Caki2 (cell line): ENCODE results near the gene TMEM53. TPM values are rescaled to one million over a fixed set of nuclear protein-coding genes. Genes with fewer than 3 reads are reported as not detected.
"Not testable (repeated sequence)": the region's sequence is repeated elsewhere in the genome, so short reads cannot be mapped to it uniquely, and the experiment has no call there.

ENCODE experiments used
- DNase-seq: peaks from one replicate; pipeline ENCODE4 v3.0.0-alpha.2; 2015; ENCODE audit warnings: low read depth
- in situ Hi-C: cut with HindIII; loops from 2 replicates; pipeline ENCODE4 v1.10.0; 2016; ENCODE audit warnings: low sequenced_read_pairs, low pct_unique_long_range_greater_than_20kb, mixed read lengths
- total RNA-seq: library from RNA; depleted of rRNA; stranded (reverse); fragments of >200 nt; shearing (Covaris generic); gene quantifications from 2 replicates; pipeline ENCODE4 v1.2.3, GENCODE V29; 2014; ENCODE audit warnings: low replicate concordance

The TMEM53 gene
- total RNA-seq, 1 experiment from 2014 or later = 7.6 TPM

DNA sequence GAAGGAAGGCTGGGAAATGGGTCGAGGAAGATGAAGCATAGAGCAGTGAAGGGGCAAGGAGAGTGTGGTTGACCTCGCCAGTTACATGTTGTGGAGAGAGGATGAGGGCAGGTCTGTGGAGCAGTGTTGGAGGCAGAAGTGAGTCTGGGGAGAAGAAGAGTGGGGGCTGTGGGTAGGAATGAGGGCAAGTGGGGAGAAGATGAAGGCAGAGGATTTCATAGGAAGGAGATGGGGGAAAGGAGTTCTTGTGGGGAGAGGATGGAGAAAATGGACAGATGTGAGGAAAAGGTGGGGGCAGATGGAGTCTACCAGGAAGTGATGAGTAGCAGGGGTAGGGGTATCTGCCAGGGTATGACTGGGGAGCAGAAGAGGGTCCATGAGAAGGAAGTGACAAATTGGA lies 3.8 kb upstream of the TMEM53 start:
- in situ Hi-C loops = no loop called here

DNA sequence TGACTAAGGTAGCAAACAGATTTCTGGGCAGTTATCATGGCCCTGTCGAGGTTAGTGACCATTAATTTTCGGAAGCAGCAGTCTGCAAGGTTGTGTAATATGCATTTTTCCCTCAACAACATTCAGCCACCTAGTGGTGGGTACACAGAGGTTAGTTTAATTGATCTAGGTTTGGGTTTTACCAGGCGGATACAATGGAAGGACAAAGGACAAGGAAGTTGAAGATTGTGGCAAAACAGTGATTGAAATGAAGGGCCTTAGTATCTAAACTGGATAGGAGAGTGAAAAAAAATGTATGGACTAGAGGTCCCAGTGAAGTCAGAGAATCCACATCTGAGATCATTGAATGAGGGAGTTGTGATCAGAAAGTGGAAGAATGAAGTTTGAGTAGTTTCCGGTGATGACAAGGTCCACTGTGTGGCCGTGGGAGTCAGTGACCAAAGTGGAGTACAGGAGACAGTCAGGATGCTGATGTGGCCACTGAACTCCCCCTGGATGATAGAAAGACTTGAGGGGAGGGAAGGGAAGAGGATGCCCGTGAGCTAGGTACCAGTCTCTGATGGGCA lies 3.0 kb upstream of the TMEM53 start:
- in situ Hi-C loops = no loop called here
- DNase-seq = no peak

More for the DNA sequence above, 3.8 kb upstream of the TMEM53 start:
- no peak for DNase-seq

DNA sequence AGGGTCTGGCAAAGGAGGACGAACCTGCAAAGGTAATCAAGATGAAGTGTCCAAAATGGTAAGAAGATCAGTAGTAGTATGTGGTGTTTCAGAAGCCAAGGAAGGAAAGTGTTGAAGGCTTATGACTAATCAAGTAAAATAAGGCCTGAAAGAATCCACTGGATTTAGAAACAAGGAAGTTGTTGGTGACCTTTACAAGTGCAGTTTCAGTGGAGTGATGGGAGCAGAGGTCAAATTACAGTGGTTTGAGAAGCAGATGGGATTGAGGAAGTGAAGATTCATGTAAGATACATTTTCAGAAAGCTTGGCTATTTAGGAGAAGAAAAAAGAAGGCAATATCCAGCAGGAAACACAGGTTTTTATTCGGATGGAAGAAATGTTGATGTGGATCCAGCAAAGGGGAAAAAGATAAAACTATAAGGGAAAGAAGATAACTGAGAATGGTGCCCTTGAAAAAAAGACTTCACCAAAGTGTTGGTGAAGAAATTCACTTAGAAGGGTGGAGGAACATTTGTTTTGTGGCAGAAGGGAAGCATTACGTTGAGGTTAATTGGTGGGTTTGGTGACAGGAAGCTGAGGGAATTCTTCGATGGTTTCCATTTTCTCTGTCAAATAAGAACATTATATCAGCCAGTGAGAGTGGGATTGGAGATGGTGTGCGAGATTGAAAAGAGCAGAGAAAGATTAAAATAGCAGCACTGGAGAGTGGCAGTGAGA lies 2.4 kb upstream of the TMEM53 start:
- peak; percentile 31 for DNase-seq
- in situ Hi-C loops = no loop called here

DNA sequence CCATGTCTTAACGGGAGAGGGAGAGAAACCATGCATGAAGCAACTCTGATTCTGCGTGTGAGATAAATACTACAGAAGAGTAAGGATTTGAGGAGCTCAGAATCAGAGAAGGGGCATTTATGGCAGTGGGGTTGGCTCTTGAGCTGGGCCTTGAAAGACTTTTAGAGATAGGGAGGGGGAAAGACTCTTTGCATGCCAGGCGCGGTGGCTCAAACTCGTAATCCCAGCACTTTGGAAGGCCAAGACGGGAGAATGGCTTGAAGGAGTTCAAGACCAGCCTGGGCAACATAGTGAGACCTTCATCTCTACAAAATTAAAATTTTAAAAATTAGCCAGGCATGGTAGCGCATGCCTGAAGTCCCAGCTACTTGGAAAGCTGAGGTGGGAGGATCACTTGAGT lies 905 bp upstream of the TMEM53 start:
- no peak for DNase-seq
- in situ Hi-C loops = no loop called here

DNA sequence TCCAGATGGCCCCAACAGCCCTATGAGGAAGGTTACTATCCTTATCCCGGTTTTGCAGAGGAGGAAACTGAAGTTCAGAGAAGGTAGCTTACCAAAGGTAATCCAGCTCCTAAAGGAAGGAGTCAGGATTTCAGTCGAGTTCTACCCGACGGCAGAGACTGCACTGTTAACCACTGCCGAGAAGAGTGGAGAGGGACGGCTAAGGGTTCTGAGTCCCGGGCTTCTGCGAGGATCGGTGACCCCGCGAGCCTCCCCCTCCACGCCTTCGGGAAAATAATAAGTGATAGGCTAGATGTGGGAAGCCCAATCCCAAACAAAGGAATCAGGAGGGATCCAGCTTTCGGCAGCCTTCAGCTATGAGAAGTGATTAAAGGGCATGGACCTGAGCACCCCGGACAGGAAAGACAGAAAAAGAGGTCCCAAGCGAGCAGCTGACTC lies 587 bp downstream of the TMEM53 start:
- no peak for DNase-seq
- in situ Hi-C loops = no loop called here

DNA sequence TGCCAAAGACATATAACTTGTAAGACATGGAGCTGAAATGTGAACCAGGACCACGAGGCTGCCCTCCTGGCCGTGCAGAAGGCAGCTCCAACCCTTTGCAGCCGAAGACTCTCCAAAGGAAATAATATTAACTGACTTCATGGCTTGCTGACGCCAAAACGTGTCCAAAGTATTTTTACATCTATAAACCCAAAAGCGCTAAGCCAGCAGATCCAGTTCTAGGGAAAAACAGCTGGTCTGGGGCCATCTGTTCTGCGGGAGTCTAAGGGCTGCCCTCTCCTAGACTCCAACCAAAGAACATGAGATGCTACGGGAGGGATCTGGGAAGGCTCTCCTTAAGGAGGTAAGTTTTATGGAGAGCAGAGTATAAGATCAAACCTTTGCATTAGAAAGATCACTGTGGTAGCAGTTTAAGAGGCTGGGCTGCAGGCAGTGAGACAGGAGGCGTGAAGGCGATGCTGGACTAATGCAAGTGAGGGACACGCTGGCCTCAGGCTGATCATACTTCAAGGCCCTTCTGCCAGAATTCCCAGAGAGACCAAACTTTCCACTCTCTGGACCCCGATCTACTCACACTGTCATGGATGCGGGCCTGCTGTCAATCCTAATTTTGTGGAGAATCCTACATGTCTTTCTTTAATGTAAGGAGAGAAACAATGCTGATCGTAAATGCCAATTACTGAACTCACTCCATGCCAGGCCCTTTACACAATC lies 1.2 kb downstream of the TMEM53 start:
- in situ Hi-C loops = no loop called here
- no peak for DNase-seq

DNA sequence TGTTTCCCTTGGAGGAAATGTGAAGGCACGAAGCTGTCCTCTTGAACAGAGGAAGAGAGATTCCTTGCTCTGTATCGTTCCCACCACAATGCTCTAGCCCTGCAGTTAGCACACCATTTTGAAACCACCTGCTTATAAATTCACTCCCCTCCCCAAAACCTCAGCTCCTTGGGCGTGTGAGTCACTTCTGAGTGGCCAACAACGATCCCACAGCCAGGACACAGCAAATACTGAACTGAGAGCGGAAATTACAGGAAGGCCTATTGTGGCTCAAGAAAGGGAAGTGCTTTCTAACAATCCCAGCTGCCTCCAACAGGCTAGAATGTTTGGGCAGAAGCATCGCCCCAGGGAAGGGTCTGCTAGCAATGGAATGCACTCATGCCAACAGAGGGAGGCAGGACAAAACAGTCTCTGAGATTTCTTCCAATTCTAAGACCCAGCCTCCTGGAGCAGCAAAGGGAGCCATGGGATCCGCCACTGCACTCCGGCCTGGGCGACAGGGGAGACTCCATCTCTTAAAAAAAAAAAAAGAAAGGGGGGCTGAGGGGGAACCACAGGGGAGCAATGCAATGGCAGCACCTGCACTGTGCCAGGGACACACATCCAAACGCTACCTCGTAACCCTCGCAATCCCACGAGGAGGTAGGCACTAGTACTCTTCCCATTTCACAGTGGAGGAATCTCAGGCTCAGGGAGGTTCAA lies 1.9 kb downstream of the TMEM53 start:
- in situ Hi-C loops = no loop called here

DNA sequence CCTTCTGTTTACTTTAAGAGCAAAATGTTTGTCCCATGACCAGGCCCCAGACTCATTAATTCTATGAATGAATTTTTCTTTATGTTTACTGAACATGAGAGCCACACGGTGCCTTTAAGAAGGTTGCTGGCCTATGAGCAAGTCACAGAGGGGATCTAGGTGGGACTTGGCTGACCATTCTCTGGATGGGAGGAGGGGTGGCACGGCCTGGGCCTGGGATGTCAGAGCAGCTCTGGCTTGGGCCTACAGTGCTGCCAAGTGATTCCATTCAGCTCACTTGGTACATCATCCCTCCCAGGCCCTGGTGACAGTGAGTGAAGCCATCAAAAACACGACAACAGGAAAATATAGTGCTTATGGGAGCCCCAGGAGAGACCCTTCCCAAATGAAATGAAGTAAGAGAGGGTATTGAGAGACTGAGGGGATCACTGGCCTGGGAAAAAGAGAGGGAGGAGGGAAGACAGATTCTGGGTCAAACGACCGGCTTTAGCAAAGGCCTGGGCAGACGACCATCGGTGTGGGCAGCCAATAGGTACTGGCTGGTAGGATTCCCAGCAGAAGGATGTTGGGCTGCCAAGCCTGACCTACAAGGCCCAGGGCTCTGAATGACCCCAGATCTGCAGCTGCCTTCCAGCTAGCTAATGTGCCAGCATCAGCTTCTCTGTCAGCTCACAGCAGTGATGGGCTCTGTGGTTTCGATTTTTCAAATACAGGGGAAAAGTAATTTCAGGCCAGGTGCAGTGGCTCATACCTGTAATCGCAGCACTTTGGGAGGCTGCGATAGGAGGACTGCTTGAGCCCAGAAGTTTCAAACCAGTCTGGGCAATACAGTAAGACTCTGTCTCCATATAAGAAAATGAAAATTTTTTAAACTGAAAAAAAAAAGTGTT lies 3.3 kb downstream of the TMEM53 start:
- DNase-seq = no peak
- in situ Hi-C loops = no loop called here

More for the DNA sequence above, 1.9 kb downstream of the TMEM53 start:
- DNase-seq = no peak

DNA sequence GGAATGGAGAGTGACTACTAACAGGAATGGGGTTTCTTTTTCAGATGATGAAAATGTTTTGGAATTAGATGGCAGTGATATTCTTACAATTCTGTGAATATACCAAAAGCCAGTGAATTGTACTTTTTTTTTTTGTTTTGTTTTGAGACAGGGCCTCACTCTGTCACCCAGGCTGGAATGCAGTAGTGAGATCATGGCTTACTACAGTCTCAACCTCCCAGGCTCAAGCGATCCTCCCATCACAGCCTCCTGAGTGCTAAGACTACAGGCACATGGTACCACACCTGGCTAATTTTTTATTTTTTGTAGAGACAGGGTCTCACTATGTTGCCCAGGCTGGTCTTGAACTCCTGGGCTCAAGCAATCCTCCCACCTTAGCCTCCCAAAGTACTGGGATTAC lies 7.6 kb downstream of the TMEM53 start:
- DNase-seq, in situ Hi-C loops: not testable (repeated sequence)

DNA sequence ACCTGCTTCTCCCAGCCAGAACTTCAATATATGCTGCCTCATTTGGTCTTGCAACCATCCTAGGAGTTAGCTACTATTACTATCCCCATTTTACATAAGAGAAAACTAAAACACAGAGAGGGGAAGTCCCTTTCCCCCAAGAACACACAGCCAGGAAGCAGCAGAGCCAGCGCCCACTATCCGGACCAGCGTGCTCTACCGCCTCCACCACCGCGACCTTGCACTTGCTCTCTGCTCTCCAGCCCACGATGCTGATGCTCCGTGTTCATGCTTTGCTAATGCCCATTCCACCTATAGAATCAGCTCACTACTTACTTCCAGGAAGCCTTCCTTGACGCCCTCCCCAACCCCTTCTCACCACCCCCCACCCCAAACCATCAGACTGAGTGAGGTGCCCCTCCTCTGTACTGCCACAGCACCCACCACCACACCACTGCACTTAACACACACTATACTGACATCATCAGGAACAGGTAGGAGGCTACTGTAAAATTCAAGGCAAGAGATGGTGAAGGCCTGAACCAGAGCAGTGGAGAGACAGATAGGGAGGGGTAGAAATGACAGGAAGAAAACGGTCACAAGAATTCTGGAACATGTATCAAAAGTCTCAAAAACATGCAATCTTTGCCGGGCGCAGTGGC lies 9.4 kb downstream of the TMEM53 start:
- in situ Hi-C loops = no loop called here
- DNase-seq = no peak

DNA sequence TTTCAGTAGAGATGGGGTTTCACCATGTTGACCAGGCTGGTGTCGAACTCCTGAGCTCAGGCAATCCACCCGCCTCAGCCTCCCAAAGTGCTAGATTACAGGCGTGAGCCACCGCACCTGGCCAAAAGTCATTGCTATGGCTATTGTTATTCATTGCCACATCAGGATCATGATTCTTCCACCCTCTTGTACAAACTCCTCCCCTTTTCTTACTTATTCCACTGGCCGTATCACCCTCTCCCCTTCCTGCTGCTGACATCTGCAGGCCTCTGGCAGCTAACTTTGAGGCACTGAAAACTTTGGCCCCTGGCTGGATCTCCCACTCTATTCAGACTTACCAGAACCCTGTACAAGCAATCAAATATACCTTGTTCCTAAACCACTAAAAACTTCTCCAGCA lies 10.9 kb downstream of the TMEM53 start:
- no peak for DNase-seq
- in situ Hi-C loops = no loop called here

DNA sequence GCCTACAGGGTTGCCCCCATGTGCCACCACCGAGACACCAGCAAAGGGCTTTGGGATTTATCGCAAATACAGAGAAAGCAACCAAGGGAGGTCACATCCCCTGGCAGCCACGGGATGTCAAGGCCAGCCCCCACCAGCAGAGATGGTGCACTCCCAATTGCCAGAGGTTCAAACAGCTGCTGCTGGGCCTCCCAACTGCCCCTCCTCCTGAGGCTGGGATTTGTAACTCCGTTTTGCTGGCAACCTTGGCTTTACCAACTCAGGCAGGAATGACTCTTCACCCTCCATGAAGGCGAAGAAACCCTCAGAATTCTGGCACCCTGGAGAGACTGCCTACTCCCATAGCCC lies 11.6 kb downstream of the TMEM53 start:
- in situ Hi-C loops = no loop called here
- DNase-seq = no peak

DNA sequence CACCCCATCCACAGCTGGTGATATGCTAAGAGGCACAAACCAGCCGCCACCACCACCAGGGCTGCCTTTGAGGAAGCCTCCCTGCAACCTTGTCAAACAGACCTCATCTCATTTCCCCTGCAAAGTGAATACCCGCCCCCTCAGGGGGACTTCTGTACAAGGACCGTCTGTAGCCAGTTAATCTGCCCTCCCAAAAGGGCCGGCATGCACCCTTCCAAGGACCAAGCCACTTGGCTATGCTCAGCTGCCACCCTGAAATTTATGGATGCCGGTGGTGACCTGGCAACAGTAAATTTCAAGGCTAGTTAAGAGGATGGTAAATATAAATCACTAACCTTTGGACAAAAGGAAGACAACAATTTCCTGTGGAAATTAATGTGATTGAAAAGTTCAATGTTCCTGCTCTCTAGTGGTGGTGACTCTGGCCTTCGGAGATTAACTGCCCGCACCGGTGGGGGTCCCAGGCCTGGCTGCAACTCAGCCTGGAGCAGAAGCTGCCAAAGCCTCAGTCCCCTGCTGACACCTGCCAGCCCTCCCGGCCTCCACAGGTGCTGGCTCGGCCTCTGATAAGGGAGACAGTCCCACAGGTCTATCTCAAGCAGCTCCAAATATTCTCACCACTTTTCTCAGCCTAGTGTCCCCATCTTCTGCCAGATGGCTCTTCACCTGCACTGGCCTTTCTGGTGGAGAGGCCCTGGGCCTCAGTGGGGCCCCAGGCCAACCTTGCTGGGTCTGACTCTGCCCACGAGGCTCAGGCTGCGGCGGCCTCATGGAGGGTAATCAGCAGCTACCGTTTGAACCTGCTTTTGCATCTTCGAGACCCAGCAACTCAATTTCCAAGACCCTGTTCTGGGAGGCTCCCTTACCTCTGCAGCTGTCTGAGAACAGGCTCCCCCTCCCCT lies 12.2 kb downstream of the TMEM53 start:
- in situ Hi-C loops = no loop called here
- DNase-seq = no peak

DNA sequence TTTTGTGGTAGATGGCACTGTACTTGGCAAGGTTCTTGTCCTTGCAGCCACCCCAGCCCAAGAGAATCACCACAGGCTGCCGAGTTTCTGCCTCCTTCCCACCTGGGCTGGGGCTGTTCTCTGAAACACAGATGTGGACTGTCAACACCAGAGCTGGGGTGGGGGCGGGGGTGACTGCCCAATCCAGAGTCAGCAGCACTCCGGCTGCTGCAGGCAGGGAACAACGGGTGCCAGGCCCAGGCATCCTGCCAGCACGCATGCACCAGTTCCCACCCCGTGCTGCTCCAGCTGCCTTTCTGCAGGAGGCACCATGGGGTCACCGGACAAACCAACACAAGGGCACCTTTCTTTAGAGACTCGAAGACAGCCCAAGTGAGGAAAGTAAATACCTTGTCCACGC lies 14.1 kb downstream of the TMEM53 start:
- no peak for DNase-seq
- in situ Hi-C loops = no loop called here

DNA sequence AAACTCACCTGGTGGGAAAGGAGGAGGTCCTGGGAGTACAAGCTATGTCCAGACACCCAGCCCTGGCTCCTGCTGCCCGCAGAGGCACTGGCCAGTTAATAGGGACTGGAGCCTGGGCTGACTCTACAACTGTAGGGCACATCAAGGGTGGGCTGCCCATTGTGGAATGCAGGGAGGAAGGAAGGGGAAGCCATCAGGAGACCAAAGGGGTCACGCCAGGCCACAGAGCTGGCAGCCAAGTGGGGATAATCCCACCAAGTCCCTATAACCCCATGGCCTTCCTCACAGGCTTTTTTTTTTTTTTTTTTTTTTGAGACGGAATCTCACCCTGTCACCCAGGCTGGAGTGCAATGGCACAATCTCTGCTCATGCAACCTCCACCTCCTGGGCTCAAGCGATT lies 14.7 kb downstream of the TMEM53 start:
- in situ Hi-C loops = no loop called here
- no peak for DNase-seq

DNA sequence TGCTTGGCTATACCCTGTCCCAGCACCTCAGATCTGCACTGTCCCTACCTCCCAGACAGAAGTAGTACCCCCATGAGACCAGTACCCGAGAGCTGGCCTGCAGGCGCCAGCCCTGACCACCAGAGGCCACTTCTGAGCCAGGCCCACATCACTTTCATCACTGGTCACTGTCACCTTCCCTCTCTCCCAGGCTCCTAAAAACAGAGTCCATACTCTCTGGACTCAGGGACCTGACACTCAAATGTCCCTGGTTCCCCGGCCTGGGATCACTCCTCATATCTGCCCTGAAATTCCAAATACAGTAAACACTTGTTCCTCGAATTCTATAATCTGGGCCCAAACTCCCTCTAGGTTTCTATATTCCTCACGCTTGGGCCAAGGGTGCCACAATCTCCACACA lies 18.7 kb downstream of the TMEM53 start:
- in situ Hi-C loops = no loop called here
- no peak for DNase-seq

DNA sequence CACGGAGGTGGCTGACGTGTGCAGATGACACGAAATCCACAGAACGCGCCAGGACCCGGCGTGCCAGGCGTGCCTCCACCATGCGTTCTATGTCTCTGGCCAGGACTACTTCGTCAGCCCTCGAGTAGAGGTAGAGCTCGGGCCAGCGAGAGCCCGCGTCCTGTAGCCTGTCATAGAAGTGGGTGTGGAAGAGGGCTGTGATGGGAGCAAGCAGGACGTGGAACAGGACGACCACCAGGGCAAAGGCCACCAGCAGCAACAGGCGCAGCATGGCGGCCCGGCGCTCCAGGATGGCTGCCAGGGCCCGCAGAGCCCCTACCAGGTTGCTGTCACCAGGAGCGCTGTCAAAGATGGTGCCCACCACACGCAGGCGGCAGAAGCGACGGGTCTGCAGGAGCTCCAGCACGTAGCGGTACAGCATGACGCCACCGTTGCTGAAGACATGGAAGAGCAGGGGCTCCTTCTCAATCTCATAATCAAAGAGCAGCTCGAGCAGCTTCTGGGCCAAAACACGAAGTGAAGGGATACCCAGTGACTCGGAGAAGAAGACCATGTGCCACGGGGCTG lies 19.6 kb downstream of the TMEM53 start:
- in situ Hi-C loops = no loop called here

More for the DNA sequence above, 19.6 kb downstream of the TMEM53 start:
- no peak for DNase-seq
